Mesenchymal stem cell (in vitro differentiated cells and primary cell): ENCODE results near the gene STIM1.

ENCODE experiments used
- DNase-seq: peaks from one replicate; pipeline ENCODE4 v3.0.0-alpha.2; 2013
- H2AFZ ChIP-seq: one replicate; pipeline ENCODE4 v1.6.1; 2013; ENCODE audit warnings: low read depth, mild to moderate bottlenecking, control low read depth, inconsistent platforms, low read length, moderate library complexity
- H2AK5ac ChIP-seq: 2 replicates; pipeline ENCODE4 v1.6.1; 2013; ENCODE audit warnings: low read length, moderate library complexity, mild to moderate bottlenecking, inconsistent platforms; ENCODE audit not compliant: severe bottlenecking
- H2BK120ac ChIP-seq: one replicate; pipeline ENCODE4 v1.6.1; 2013; ENCODE audit warnings: low read depth, mild to moderate bottlenecking, inconsistent platforms, low read length, moderate library complexity
- H2BK12ac ChIP-seq, 2 experiments: one replicate each; pipeline ENCODE4 v1.6.1; 2013; ENCODE audit warnings: inconsistent platforms in 2 of 2, low read length in 2 of 2, mild to moderate bottlenecking in 2 of 2, moderate library complexity in 2 of 2, control low read depth in 1 of 2
- H2BK15ac ChIP-seq: one replicate; pipeline ENCODE4 v1.6.1; 2013; ENCODE audit warnings: mild to moderate bottlenecking, low read depth, inconsistent platforms; ENCODE audit not compliant: poor library complexity, severe bottlenecking
- H2BK5ac ChIP-seq: 2 replicates; pipeline ENCODE4 v1.6.1; 2013; ENCODE audit warnings: low read depth, mild to moderate bottlenecking, low read length, control low read depth, inconsistent platforms; ENCODE audit not compliant: poor library complexity, severe bottlenecking
- H3K14ac ChIP-seq, 2 experiments: one replicate each; pipeline ENCODE4 v1.6.1; 2013; ENCODE audit warnings: inconsistent platforms in 2 of 2, low read length in 2 of 2, control low read depth in 1 of 2, mild to moderate bottlenecking in 1 of 2, moderate library complexity in 1 of 2
- H3K18ac ChIP-seq, 2 experiments: one replicate each; pipeline ENCODE4 v1.6.1; 2013; ENCODE audit warnings: inconsistent platforms in 2 of 2, low read length in 2 of 2, control low read depth in 1 of 2, low read depth in 1 of 2, mild to moderate bottlenecking in 1 of 2
- H3K23ac ChIP-seq, 2 experiments: one replicate each; pipeline ENCODE4 v1.6.1; 2013; ENCODE audit warnings: inconsistent platforms in 2 of 2, low read length in 2 of 2, mild to moderate bottlenecking in 2 of 2, moderate library complexity in 2 of 2, control low read depth in 1 of 2
- H3K27ac ChIP-seq: 2 replicates; pipeline ENCODE4 v1.5.1; 2013; ENCODE audit warnings: mild to moderate bottlenecking, moderate library complexity, low read length, control low read depth, inconsistent platforms; ENCODE audit not compliant: poor library complexity, severe bottlenecking
- H3K27me3 ChIP-seq, 2 experiments: 2 replicates each; pipeline versions ENCODE4 v1.6.1 to v1.7.0; 2013; ENCODE audit warnings: low read length in 2 of 2, mild to moderate bottlenecking in 2 of 2, moderate library complexity in 2 of 2, control low read depth in 1 of 2, inconsistent platforms in 1 of 2; ENCODE audit not compliant: control insufficient read depth in 1 of 2, insufficient read depth in 1 of 2
- H3K36me3 ChIP-seq, 2 experiments: 2 replicates each; pipeline versions ENCODE4 v1.6.1 to v1.7.0; 2013; ENCODE audit warnings: low read length in 2 of 2, control low read depth in 1 of 2, inconsistent platforms in 1 of 2, low read depth in 1 of 2, mild to moderate bottlenecking in 1 of 2; ENCODE audit not compliant: insufficient read depth in 2 of 2, control insufficient read depth in 1 of 2
- H3K4ac ChIP-seq, 2 experiments: one replicate each; pipeline ENCODE4 v1.6.1; 2013; ENCODE audit warnings: inconsistent platforms in 2 of 2, low read length in 2 of 2, mild to moderate bottlenecking in 2 of 2, moderate library complexity in 2 of 2, control low read depth in 1 of 2, low read depth in 1 of 2
- H3K4me1 ChIP-seq: 2 replicates; pipeline ENCODE4 v1.6.1; 2013; ENCODE audit warnings: low read depth, low read length, control low read depth; ENCODE audit not compliant: control insufficient read depth, insufficient read depth
- H3K4me2 ChIP-seq: 2 replicates; pipeline ENCODE4 v1.6.1; 2013; ENCODE audit warnings: low read length, mild to moderate bottlenecking, inconsistent platforms; ENCODE audit not compliant: poor library complexity, severe bottlenecking
- H3K4me3 ChIP-seq, 2 experiments: 2 replicates each; pipeline versions ENCODE4 v1.5.1 to v1.7.0; 2013; ENCODE audit warnings: low read length in 2 of 2, mild to moderate bottlenecking in 2 of 2, control low read depth in 1 of 2, low read depth in 1 of 2; ENCODE audit not compliant: insufficient read depth in 1 of 2
- H3K79me1 ChIP-seq: replicated peaks from 2 replicates; pipeline ENCODE4 v1.6.1; 2013; ENCODE audit warnings: mild to moderate bottlenecking, control low read depth, low read length, inconsistent platforms; ENCODE audit not compliant: poor library complexity, severe bottlenecking
- H3K9ac ChIP-seq: 2 replicates; pipeline ENCODE4 v1.7.0; 2013; ENCODE audit warnings: mild to moderate bottlenecking, low read length, moderate library complexity
- H3K9me3 ChIP-seq: 2 replicates; pipeline ENCODE4 v1.7.0; 2013; ENCODE audit warnings: mild to moderate bottlenecking, low read length; ENCODE audit not compliant: control insufficient read depth
- H4K8ac ChIP-seq: one replicate; pipeline ENCODE4 v1.6.1; 2013; ENCODE audit warnings: inconsistent platforms, mild to moderate bottlenecking, low read length, moderate library complexity
- H4K91ac ChIP-seq: one replicate; pipeline ENCODE4 v1.6.1; 2013; ENCODE audit warnings: mild to moderate bottlenecking, low read length, inconsistent platforms
- WGBS: methylation state at CpG from one replicate; pipeline ENCODE4 v1.1.7; 2013; ENCODE audit warnings: mixed read lengths; 5-methylcytosine and 5-hydroxymethylcytosine counted together

The STIM1 gene

GRCh38 chr11:4017129-4017528, 161.7 kb downstream of the STIM1 start:
- DNase-seq, result no peak
- Histone ChIP-seq H2AK5ac (no peak overlapping the region), H3K36me3 (peaks cover 0 to 5% of the 10 kb centered on the region in 2 experiments), H3K79me1 (peaks cover 14% of the 10 kb centered on the region), H3K9ac (no peak overlapping the region), H3K4me3 (no peak overlapping the region), H2BK12ac (no peak overlapping the region), H3K27me3 (no peaks in the 10 kb centered on the region), H3K27ac (no peak overlapping the region), H3K14ac (no peak overlapping the region), H2AFZ (no peak overlapping the region), H2BK5ac (no peak overlapping the region), H4K8ac (no peak overlapping the region), H3K4ac (no peak overlapping the region), H3K4me2 (no peak overlapping the region), H3K4me1 (peaks cover 2% of the 10 kb centered on the region), H3K18ac (no peak overlapping the region), H4K91ac (no peak overlapping the region), H3K9me3 (no peaks in the 10 kb centered on the region), H2BK120ac (no peak overlapping the region), H2BK15ac (no peak overlapping the region), H3K23ac (no peak overlapping the region)
- WGBS, result 97% methylated on average over 2 of the region's 3 CpGs

- Histone ChIP-seq H3K36me3 (peaks cover 0 to 5% of the 10 kb centered on the region in 2 experiments), H3K9me3 (no peaks in the 10 kb centered on the region), H3K4ac (no peak overlapping the region), H3K14ac (no peak overlapping the region), H3K4me1 (peaks cover 2% of the 10 kb centered on the region), H2BK15ac (no peak overlapping the region), H3K9ac (no peak overlapping the region), H3K27ac (no peak overlapping the region), H3K79me1 (peaks cover 20% of the 10 kb centered on the region), H3K4me2 (no peak overlapping the region), H2AK5ac (no peak overlapping the region), H4K91ac (no peak overlapping the region), H2BK120ac (no peak overlapping the region), H2AFZ (no peak overlapping the region), H3K27me3 (no peaks in the 10 kb centered on the region), H3K18ac (no peak overlapping the region), H3K23ac (no peak overlapping the region), H3K4me3 (no peak overlapping the region), H2BK12ac (no peak overlapping the region), H2BK5ac (no peak overlapping the region), H4K8ac (no peak overlapping the region)
- WGBS, result 97% methylated on average over 2 of the region's 2 CpGs
- DNase-seq, result no peak
Observed at GRCh38 chr11:4018641-4019040, 163.2 kb downstream of the STIM1 start.

GRCh38 chr11:4019891-4020290, 164.4 kb downstream of the STIM1 start:
- 46% methylated on average over 2 of the region's 3 CpGs for WGBS
- no peak overlapping the region for H3K4me2 ChIP-seq
- peak; percentile 53 for DNase-seq
- no peak overlapping the region for H3K18ac ChIP-seq
- H2BK5ac ChIP-seq, result no peak overlapping the region
- no peak overlapping the region for H2BK15ac ChIP-seq
- no peak overlapping the region for H3K9ac ChIP-seq
- no peak overlapping the region for H2BK12ac ChIP-seq
- H3K9me3 ChIP-seq, result no peaks in the 10 kb centered on the region
- no peak overlapping the region for H2AFZ ChIP-seq
- no peak overlapping the region for H3K14ac ChIP-seq
- peaks cover 22% of the 10 kb centered on the region for H3K79me1 ChIP-seq
- H2AK5ac ChIP-seq, result no peak overlapping the region
- H2BK120ac ChIP-seq, result no peak overlapping the region
- H3K4ac ChIP-seq, result no peak overlapping the region
- no peak overlapping the region for H3K4me3 ChIP-seq
- H3K4me1 ChIP-seq, result peaks cover 2% of the 10 kb centered on the region
- no peak overlapping the region for H4K91ac ChIP-seq
- H4K8ac ChIP-seq, result no peak overlapping the region
- H3K27me3 ChIP-seq, result no peaks in the 10 kb centered on the region
- peaks cover 5 to 8% of the 10 kb centered on the region in 2 experiments for H3K36me3 ChIP-seq
- no peak overlapping the region for H3K27ac ChIP-seq
- H3K23ac ChIP-seq, result no peak overlapping the region

- H2BK15ac ChIP-seq, result no peak overlapping the region
- H2BK5ac ChIP-seq, result no peak overlapping the region
- no peak overlapping the region for H4K91ac ChIP-seq
- no peaks in the 10 kb centered on the region for H3K9me3 ChIP-seq
- no peak overlapping the region for H3K4me2 ChIP-seq
- H3K4ac ChIP-seq, result no peak overlapping the region
- H3K36me3 ChIP-seq, result peaks cover 0 to 9% of the 10 kb centered on the region in 2 experiments
- WGBS, result 91% methylated on average over 5 of the region's 5 CpGs
- H2BK12ac ChIP-seq, result no peak overlapping the region
- H3K4me1 ChIP-seq, result peaks cover 2% of the 10 kb centered on the region
- H3K27me3 ChIP-seq, result no peaks in the 10 kb centered on the region
- no peak overlapping the region for H3K9ac ChIP-seq
- H3K27ac ChIP-seq, result no peak overlapping the region
- no peak overlapping the region for H2BK120ac ChIP-seq
- no peak overlapping the region for H2AFZ ChIP-seq
- H4K8ac ChIP-seq, result no peak overlapping the region
- no peak overlapping the region for H3K23ac ChIP-seq
- no peak overlapping the region for H3K4me3 ChIP-seq
- H3K18ac ChIP-seq, result no peak overlapping the region
- H3K79me1 ChIP-seq, result peaks cover 16% of the 10 kb centered on the region
- no peak for DNase-seq
- H3K14ac ChIP-seq, result no peak overlapping the region
- H2AK5ac ChIP-seq, result no peak overlapping the region
Observed at GRCh38 chr11:4022669-4023068, 167.2 kb downstream of the STIM1 start.
